Colon (tissue), 2 donors: ENCODE measurements around the gene CBLIF.
"Not testable (repeated sequence)": the region's sequence is repeated elsewhere in the genome, so short reads cannot be mapped to it uniquely, and the experiment has no call there.

Experiments
- FAIRE-seq: peaks from 2 replicates; lab custom pipeline; 2012; peaks lifted over from hg19 to GRCh38; lab: Jason Lieb, UNC
- donor health status: control.
- donor health status: control.

CBLIF gene

DNA sequence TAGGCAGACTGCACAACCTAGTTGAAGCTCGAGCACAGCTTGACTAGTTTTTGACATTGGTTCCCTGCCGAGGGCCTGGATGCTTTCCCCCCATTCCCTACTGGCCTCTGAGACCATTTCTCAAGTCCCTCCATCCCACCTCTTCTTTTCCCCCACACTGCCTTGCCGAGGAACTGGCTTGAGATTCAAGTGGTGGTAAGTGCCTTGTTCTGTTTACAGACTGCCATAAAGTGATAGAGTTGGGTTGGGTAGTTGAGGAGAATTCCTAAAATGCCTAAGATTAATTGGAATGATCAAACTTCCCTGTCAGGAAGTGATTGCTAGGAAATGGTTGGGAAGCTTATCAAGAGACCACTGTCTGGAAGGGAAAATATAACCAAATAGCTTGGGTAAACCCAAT is 50.9 kb downstream of the CBLIF start:
- FAIRE-seq: no peak

GRCh38 chr11:59792507-59792906 is 52.8 kb downstream of the CBLIF start:
- FAIRE-seq: no peak

DNA sequence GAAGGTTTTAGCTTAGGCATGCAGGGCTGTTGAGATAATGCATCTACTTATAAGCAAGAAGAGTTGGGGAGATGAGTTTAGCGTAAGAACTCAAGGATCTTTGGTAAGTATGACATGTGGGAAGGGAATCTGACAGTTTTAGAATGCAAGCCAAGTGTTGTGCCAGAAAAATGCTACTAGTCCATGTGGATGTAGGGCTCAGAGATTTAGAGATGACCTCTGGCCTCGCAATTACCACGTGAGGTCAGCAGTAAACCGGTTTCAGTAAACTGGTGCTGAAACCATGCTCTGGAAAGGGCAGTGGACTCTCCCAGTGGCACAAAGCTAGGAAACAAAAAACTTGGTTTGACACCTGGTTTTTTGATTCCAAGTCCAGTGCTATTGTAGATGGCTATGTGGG is 53.7 kb downstream of the CBLIF start:
- no peak for FAIRE-seq

GRCh38 chr11:59787816-59788215 is 57.5 kb downstream of the CBLIF start:
- no peak for FAIRE-seq

- no peak for FAIRE-seq
Measured at GRCh38 chr11:59787255-59787588, 58.1 kb downstream of the CBLIF start.

GRCh38 chr11:59785818-59786217 is 59.5 kb downstream of the CBLIF start:
- no peak for FAIRE-seq

GRCh38 chr11:59784441-59784840 is 60.9 kb downstream of the CBLIF start:
- FAIRE-seq: not testable (repeated sequence)

- FAIRE-seq: no peak
Measured at GRCh38 chr11:59783632-59784090, 61.6 kb downstream of the CBLIF start.

DNA sequence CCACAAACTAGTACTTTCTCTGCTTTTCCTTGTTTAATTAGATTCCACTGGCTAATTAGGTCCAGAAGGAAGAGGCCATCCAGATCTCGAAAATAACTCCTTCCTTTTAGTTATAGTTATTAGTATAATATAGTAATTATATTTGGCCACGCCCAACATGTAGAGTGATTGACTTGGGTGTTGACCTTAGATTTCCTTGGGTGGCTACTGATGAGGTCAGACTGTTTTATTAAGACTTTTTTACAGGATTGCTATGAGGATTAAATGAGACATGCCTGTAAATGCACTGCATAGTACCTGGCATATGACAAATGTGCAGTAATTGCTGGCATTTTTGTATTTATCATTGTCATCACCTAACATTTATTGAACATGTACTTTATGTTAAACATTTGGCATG is 63.2 kb downstream of the CBLIF start:
- FAIRE-seq: no peak

- FAIRE-seq: no peak
Measured at GRCh38 chr11:59779487-59779886, 65.8 kb downstream of the CBLIF start.
